Endothelial cell (in vitro differentiated cells): Measurements from ENCODE around the gene TIMM50. TPM values are rescaled to one million over a fixed set of nuclear protein-coding genes. Genes with fewer than 3 reads are reported as not detected.
"Not testable (repeated sequence)": the region's sequence is repeated elsewhere in the genome, so short reads cannot be mapped to it uniquely, and the experiment has no call there.

Experiments
- DNase-seq: peaks from one replicate; pipeline ENCODE4 v3.0.0; 2021; ENCODE audit warnings: low spot score
- H3K27ac Mint-ChIP-seq: one replicate; pipeline ENCODE4 v1.8.0; 2021; ENCODE audit warnings: mixed read lengths, inconsistent platforms; ENCODE audit not compliant: unreplicated experiment
- H3K27me3 Mint-ChIP-seq: one replicate; pipeline ENCODE4 v1.8.0; 2021; ENCODE audit warnings: mild to moderate bottlenecking, moderate library complexity, mixed read lengths, inconsistent platforms; ENCODE audit not compliant: unreplicated experiment
- H3K36me3 Mint-ChIP-seq: one replicate; pipeline ENCODE4 v1.8.0; 2021; ENCODE audit warnings: mild to moderate bottlenecking, low read depth, mixed read lengths, inconsistent platforms; ENCODE audit not compliant: unreplicated experiment
- H3K4me1 Mint-ChIP-seq: one replicate; pipeline ENCODE4 v1.8.0; 2021; ENCODE audit warnings: mild to moderate bottlenecking, mixed read lengths, inconsistent platforms; ENCODE audit not compliant: unreplicated experiment
- H3K4me3 Mint-ChIP-seq: one replicate; pipeline ENCODE4 v1.8.0; 2021; ENCODE audit warnings: mild to moderate bottlenecking, mixed read lengths, inconsistent platforms; ENCODE audit not compliant: unreplicated experiment
- H3K9me3 Mint-ChIP-seq: one replicate; pipeline ENCODE4 v1.8.0; 2021; ENCODE audit warnings: mixed read lengths, inconsistent platforms; ENCODE audit not compliant: unreplicated experiment
- total RNA-seq: library from RNA; stranded (reverse); fragmentation: NEBNext Ultra II Directional; extraction: Animal tissue kit (Norgen Biotek cat#: 25700); gene quantifications from one replicate; pipeline ENCODE4 v1.2.1, GENCODE V29; 2021; ENCODE audit not compliant: unreplicated experiment
- TF ChIP-seq, protein P1 (sequence below): fragments of 200-600 bp; sonication (generic); IDR thresholded peaks from one replicate; pipeline ENCODE4 v1.5.0; 2021; ENCODE audit warnings: antibody characterized with exemption; ENCODE audit not compliant: unreplicated experiment

Gene TIMM50
- total RNA-seq, 1 donor from 2014 or later = 86.2 TPM

DNA sequence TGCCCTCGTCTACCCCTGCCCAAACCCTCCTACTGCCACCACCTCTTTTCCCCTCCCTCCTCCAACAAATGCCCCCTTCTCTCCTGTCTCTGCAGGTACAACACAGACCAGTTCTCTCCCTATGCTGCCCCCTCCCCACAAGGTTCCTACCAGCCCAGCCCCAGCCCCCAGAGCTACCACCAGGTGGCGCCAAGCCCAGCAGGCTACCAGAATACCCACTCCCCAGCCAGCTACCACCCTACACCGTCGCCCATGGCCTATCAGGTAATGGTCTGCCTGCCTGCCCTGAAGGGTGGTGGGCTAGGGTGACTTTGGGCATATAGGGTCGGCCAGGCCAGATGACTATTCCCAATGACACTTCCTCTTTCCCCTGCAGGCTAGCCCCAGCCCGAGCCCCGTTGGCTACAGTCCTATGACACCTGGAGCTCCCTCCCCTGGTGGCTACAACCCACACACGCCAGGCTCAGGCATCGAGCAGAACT, 6.5 kb upstream of the TIMM50 start:
- H3K27ac Mint-ChIP-seq = no peak overlapping the region
- TF ChIP-seq, protein P1, sequence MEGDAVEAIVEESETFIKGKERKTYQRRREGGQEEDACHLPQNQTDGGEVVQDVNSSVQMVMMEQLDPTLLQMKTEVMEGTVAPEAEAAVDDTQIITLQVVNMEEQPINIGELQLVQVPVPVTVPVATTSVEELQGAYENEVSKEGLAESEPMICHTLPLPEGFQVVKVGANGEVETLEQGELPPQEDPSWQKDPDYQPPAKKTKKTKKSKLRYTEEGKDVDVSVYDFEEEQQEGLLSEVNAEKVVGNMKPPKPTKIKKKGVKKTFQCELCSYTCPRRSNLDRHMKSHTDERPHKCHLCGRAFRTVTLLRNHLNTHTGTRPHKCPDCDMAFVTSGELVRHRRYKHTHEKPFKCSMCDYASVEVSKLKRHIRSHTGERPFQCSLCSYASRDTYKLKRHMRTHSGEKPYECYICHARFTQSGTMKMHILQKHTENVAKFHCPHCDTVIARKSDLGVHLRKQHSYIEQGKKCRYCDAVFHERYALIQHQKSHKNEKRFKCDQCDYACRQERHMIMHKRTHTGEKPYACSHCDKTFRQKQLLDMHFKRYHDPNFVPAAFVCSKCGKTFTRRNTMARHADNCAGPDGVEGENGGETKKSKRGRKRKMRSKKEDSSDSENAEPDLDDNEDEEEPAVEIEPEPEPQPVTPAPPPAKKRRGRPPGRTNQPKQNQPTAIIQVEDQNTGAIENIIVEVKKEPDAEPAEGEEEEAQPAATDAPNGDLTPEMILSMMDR = peak; percentile 72
- peak; percentile 88 for DNase-seq
- H3K36me3 Mint-ChIP-seq = peaks cover 40% of the 10 kb centered on the region
- peaks cover 8% of the 10 kb centered on the region for H3K27me3 Mint-ChIP-seq
- peak overlapping the region; percentile 59 for H3K4me3 Mint-ChIP-seq
- peaks cover 32% of the 10 kb centered on the region for H3K4me1 Mint-ChIP-seq
- no peaks in the 10 kb centered on the region for H3K9me3 Mint-ChIP-seq

DNA sequence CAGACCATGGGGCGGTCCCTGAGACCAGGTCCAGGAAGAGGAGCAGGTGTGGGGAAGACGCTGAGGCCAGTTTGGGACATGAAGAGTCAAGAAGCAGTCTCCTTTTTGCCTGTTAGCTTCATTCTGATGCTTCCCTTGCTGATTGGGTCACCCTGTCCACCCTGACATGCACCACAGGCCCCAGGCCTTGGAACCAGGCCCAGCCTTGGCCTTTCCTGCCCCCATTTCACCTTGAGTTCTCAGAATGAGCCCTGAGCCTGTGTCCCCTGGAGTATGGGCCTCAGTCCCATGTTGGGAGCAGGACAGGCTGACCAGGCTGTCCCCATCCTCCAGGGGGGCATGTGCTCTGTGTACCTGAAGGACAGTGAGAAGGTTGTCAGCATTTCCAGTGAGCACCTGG, 4.9 kb upstream of the TIMM50 start:
- H3K4me3 Mint-ChIP-seq = no peak overlapping the region
- H3K27me3 Mint-ChIP-seq = peaks cover 7% of the 10 kb centered on the region
- peaks cover 24% of the 10 kb centered on the region for H3K36me3 Mint-ChIP-seq
- DNase-seq = no peak
- H3K27ac Mint-ChIP-seq = no peak overlapping the region
- peaks cover 46% of the 10 kb centered on the region for H3K4me1 Mint-ChIP-seq
- no peaks in the 10 kb centered on the region for H3K9me3 Mint-ChIP-seq
- TF ChIP-seq, protein P1 = no peak

DNA sequence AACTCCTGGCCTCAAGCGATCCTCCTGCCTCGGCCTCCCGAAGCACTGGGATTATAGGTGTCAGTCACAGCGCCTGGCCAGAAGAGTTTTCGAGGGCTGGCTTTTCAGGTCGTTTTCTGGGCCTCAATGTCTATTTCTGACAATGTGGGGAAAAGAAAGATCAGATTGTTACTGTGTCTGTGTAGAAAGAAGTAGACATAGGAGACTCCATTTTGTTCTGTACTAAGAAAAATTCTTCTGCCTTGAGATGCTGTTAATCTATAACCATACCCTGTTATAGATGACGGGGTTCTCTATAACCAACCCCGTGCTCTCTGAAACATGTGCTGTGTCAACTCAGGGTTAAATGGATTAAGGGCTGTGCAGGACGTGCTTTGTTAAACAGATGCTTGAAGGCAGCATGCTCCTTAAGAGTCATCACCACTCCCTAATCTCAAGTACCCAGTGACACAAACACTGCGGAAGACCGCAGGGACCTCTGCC, 1.3 kb upstream of the TIMM50 start:
- Mint-ChIP-seq H3K36me3 (peaks cover 19% of the 10 kb centered on the region), H3K4me3 (peak overlapping the region; percentile 80), H3K4me1 (peaks cover 54% of the 10 kb centered on the region), H3K27ac (peak overlapping the region; percentile 84)
- not testable (repeated sequence) for H3K27me3 Mint-ChIP-seq, DNase-seq, H3K9me3 Mint-ChIP-seq

DNA sequence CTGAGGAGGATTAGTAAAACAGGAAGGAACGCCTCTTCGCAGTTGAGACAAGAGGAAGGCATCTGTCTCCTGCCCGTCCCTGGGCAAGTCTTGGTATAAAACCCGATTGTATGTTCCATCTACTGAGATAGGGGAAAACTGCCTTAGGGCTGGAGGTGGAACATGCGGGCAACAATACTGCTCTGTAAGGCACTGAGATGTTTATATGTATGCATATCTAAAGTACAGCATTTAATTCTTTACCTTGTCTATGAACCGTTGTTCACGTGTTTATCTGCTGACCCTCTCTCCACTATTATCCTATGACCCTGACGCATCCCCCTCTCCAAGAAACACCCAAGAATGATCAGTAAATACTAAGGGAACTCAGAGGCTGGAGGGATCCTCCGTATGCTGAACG, 722 bp upstream of the TIMM50 start:
- DNase-seq = no peak
- H3K36me3 Mint-ChIP-seq = peaks cover 13% of the 10 kb centered on the region
- TF ChIP-seq, protein P1 = no peak
- H3K27ac Mint-ChIP-seq = peak overlapping the region; percentile 84
- H3K4me1 Mint-ChIP-seq = peaks cover 48% of the 10 kb centered on the region
- H3K27me3 Mint-ChIP-seq = peaks cover 4% of the 10 kb centered on the region
- H3K4me3 Mint-ChIP-seq = peak overlapping the region; percentile 80
- no peaks in the 10 kb centered on the region for H3K9me3 Mint-ChIP-seq

DNA sequence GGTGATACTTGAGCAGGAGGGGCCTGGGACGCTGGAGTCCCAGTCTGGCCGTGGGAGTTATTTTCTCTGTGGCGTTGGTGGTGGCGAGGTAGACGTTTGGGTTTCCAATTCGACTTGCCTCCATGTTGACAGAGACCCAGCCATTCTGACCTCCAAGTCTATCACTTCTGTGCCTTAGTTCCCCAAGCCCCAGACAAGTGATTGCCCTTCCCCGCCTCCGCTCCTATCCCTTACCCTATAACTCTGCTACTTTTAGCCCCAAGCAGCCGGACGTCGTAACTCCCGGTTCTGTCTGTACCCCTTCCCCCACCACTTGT, 549 bp downstream of the TIMM50 start:
- Mint-ChIP-seq H3K27me3 (peaks cover 4% of the 10 kb centered on the region), H3K9me3 (no peaks in the 10 kb centered on the region), H3K4me3 (peak overlapping the region; percentile 94), H3K4me1 (peaks cover 40% of the 10 kb centered on the region), H3K36me3 (peaks cover 12% of the 10 kb centered on the region), H3K27ac (peak overlapping the region; percentile 94)
- no peak for DNase-seq
- TF ChIP-seq, protein P1 = no peak
